Measurements from ENCODE around the gene MGARP. TPM values are rescaled to one million over a fixed set of nuclear protein-coding genes. Genes with fewer than 3 reads are reported as not detected.

MGARP gene
- total and polyA plus RNA-seq, 8 donors: 0.21 to 0.55 (median 0.40) TPM; not detected in 1

- intact Hi-C loops (cut with DNase I): no loop called here
- H3K27ac ChIP-seq: peak overlapping the region in 1 of 2 donors; percentile 6
- no peak overlapping the region for H3K4me3 ChIP-seq
- peaks cover 0 to 37% of the 10 kb centered on the region in 2 donors for H3K4me1 ChIP-seq
- no peaks in the 10 kb centered on the region for H3K27me3 ChIP-seq
- DNase-seq (no peak), ATAC-seq (peak; percentile 43)
- no peaks in the 10 kb centered on the region for H3K9me3 ChIP-seq
- no peaks in the 10 kb centered on the region for H3K36me3 ChIP-seq
- no peak for TF ChIP-seq CTCF (IDR thresholded peaks at IDR 0.05)
Measured at GRCh38 chr4:139312552-139313332, 32.7 kb upstream of the MGARP start.

GRCh38 chr4:139311909-139312308 is 31.9 kb upstream of the MGARP start:
- intact Hi-C loops (cut with DNase I): no loop called here
- no peak overlapping the region for H3K4me3 ChIP-seq

GRCh38 chr4:139304920-139305319 is 24.9 kb upstream of the MGARP start:
- no peak overlapping the region for H3K4me3 ChIP-seq
- H3K27ac ChIP-seq: no peak overlapping the region
- ATAC-seq: no peak
- H3K36me3 ChIP-seq: peaks cover 0 to 4% of the 10 kb centered on the region in 2 donors
- H3K4me1 ChIP-seq: peaks cover 15 to 33% of the 10 kb centered on the region in 2 donors
- intact Hi-C loops (cut with DNase I): no loop called here
- TF ChIP-seq CTCF (IDR thresholded peaks at IDR 0.05): no peak
- no peak for DNase-seq
- H3K27me3 ChIP-seq: no peaks in the 10 kb centered on the region
- H3K9me3 ChIP-seq: no peaks in the 10 kb centered on the region

More at GRCh38 chr4:139311909-139312308, 31.9 kb upstream of the MGARP start:
- DNase-seq: no peak
- ATAC-seq: peak; percentile 34
- H3K36me3 ChIP-seq: no peaks in the 10 kb centered on the region
- TF ChIP-seq CTCF (IDR thresholded peaks at IDR 0.05): no peak
- peaks cover 0 to 42% of the 10 kb centered on the region in 2 donors for H3K4me1 ChIP-seq
- H3K27ac ChIP-seq: no peak overlapping the region
- no peaks in the 10 kb centered on the region for H3K27me3 ChIP-seq
- no peaks in the 10 kb centered on the region for H3K9me3 ChIP-seq

GRCh38 chr4:139301821-139302611 is 22.0 kb upstream of the MGARP start, which contains the start of gene NDUFC1:
Gene NDUFC1 (minus strand): TSS chr4:139302477. CDS start chr4:139295798, 6,679 bp downstream.
- no peaks in the 10 kb centered on the region for H3K27me3 ChIP-seq
- ATAC-seq (peak; percentile 51), DNase-seq (peak; percentile 36 to 82 (median 54))
- peaks cover 0 to 4% of the 10 kb centered on the region in 2 donors for H3K36me3 ChIP-seq
- no peak for TF ChIP-seq CTCF (IDR thresholded peaks at IDR 0.05)
- intact Hi-C loops (cut with DNase I): no loop called here
- no peaks in the 10 kb centered on the region for H3K9me3 ChIP-seq
- peak within 1 kb of the TSS; percentile 91 to 99 for H3K4me3 ChIP-seq
- H3K4me1 ChIP-seq: peaks cover 21 to 39% of the 10 kb centered on the region in 2 donors
- H3K27ac ChIP-seq: peak within 1 kb of the TSS; percentile 89 to 93

Measured in left lung (tissue), 10 donors.